HEK293T (cell line): Measurements from ENCODE around the gene MRC1.

Source experiments
- ARNT ChIP-seq: fragments of 450-650 bp; IDR thresholded peaks from 2 replicates; pipeline ENCODE4 v1.6.1; 2017; ENCODE audit warnings: mild to moderate bottlenecking
- BHLHE40 ChIP-seq: fragments of 450-650 bp; IDR thresholded peaks from 2 replicates; pipeline ENCODE4 v1.6.1; 2016; ENCODE audit warnings: mild to moderate bottlenecking, moderate library complexity, borderline replicate concordance
- CTBP1 ChIP-seq: fragments of 450-650 bp; IDR thresholded peaks from 2 replicates; pipeline ENCODE4 v1.6.1; 2016; ENCODE audit warnings: borderline replicate concordance
- ELF4 ChIP-seq: fragments of 450-650 bp; IDR thresholded peaks from 2 replicates; pipeline ENCODE4 v1.6.1; 2017; ENCODE audit warnings: antibody characterized with exemption
- FOXA1 ChIP-seq: fragments of 450-650 bp; IDR thresholded peaks from 2 replicates; pipeline ENCODE4 v1.6.1; 2016; ENCODE audit warnings: mild to moderate bottlenecking
- FOXK2 ChIP-seq: fragments of 450-650 bp; IDR thresholded peaks from 2 replicates; pipeline ENCODE4 v1.6.1; 2016; ENCODE audit warnings: mild to moderate bottlenecking
- FOXM1 ChIP-seq: fragments of 450-650 bp; IDR thresholded peaks from 2 replicates; pipeline ENCODE4 v1.6.1; 2017; ENCODE audit warnings: mild to moderate bottlenecking, borderline replicate concordance
- L3MBTL2 ChIP-seq: fragments of 450-650 bp; conservative IDR thresholded peaks from 2 replicates; pipeline ENCODE4 v1.6.1; 2016; ENCODE audit warnings: mild to moderate bottlenecking
- NFRKB ChIP-seq: fragments of 450-650 bp; IDR thresholded peaks from 2 replicates; pipeline ENCODE4 v1.6.1; 2016; ENCODE audit warnings: mild to moderate bottlenecking, moderate library complexity
- PKNOX1 ChIP-seq: fragments of 450-650 bp; IDR thresholded peaks from 2 replicates; pipeline ENCODE4 v1.6.1; 2016
- SP1 ChIP-seq: fragments of 450-650 bp; IDR thresholded peaks from 2 replicates; pipeline ENCODE4 v1.6.1; 2017
- SUZ12 ChIP-seq: fragments of 450-650 bp; IDR thresholded peaks from 2 replicates; pipeline ENCODE4 v1.6.1; 2016; ENCODE audit warnings: mild to moderate bottlenecking
- ZNF384 ChIP-seq: fragments of 450-650 bp; IDR thresholded peaks from 2 replicates; pipeline ENCODE4 v1.6.1; 2016

DNA sequence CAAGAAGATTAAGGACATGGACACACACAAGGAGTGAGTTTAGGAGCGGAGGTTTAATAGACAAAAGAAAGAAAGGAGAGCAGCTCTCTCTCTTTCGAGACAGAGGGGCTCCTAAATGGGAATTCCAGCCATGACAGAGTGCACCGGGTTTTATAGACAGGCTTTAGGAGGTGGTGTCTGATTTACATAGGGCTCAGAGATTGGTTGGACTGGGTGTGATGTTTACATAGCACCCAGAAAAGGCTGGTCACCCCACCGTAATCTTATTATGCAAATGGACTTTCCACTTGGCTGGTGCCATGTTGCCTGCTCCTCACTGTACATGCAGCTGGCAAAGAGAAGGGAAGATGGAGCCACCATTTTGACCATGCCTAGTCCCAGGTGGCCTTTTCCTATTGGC lies 28.4 kb upstream of the MRC1 start:
- TF ChIP-seq NFRKB (no peak), SP1 (no peak), L3MBTL2 (no peak), CTBP1 (no peak), ZNF384 (no peak), BHLHE40 (no peak), FOXK2 (no peak), FOXM1 (no peak), ELF4 (no peak), SUZ12 (no peak), ARNT (no peak), PKNOX1 (no peak), FOXA1 (no peak)
